Activated CD8-positive, alpha-beta T cell treated with anti-CD3 and anti-CD28 coated beads for 36 hours (primary cell): ENCODE measurements around the gene PARD3. TPM values are rescaled to one million over a fixed set of nuclear protein-coding genes. Genes with fewer than 3 reads are reported as not detected.

Experiments
- ATAC-seq: fragments of 200-7000 bp; cut with Tn5 transposase; one replicate; pipeline ENCODE4 v1.10.0; 2021; ENCODE audit warnings: mild to moderate bottlenecking, moderate library complexity
- CTCF ChIA-PET: fragments of 350-600 bp; sonication (Branson Sonifier 250); formaldehyde crosslinking; loops from one replicate; lab custom pipeline; 2021; ENCODE audit warnings: antibody characterized with exemption; lab: Charles Lee
- POLR2A ChIA-PET: fragments of 350-600 bp; sonication (Branson Sonifier 250); formaldehyde crosslinking; loops from one replicate; lab custom pipeline; 2021; ENCODE audit warnings: antibody characterized with exemption; lab: Charles Lee
- DNase-seq: peaks from one replicate; pipeline ENCODE4 v3.0.0-alpha.2; 2020
- H3K27ac Mint-ChIP-seq: one replicate; pipeline ENCODE4 v1.8.0; 2021; ENCODE audit warnings: mild to moderate bottlenecking, mixed read lengths
- H3K27me3 Mint-ChIP-seq: one replicate; pipeline ENCODE4 v1.8.0; 2021; ENCODE audit warnings: mixed read lengths
- H3K36me3 Mint-ChIP-seq: one replicate; pipeline ENCODE4 v1.8.0; 2021; ENCODE audit warnings: low read depth, mixed read lengths
- H3K4me1 Mint-ChIP-seq: one replicate; pipeline ENCODE4 v1.8.0; 2021; ENCODE audit warnings: low read depth, mixed read lengths
- H3K4me3 Mint-ChIP-seq: one replicate; pipeline ENCODE4 v1.8.0; 2021; ENCODE audit warnings: mild to moderate bottlenecking, moderate library complexity, mixed read lengths
- H3K9me3 Mint-ChIP-seq: one replicate; pipeline ENCODE4 v1.8.0; 2021; ENCODE audit warnings: mixed read lengths
- intact Hi-C: fragments of 100-400 bp; cut with micrococcal nuclease; formaldehyde crosslinking; loops from one replicate; pipeline ENCODE4 v1.10.0; 2022
- total RNA-seq, 2 experiments: library from RNA; stranded (reverse); gene quantifications; one replicate each; pipeline ENCODE4 v1.2.3, GENCODE V29; 2021
- TF ChIP-seq, protein P1 (sequence below): fragments of 200-600 bp; IDR thresholded peaks from one replicate; pipeline ENCODE4 v1.8.0; 2022; ENCODE audit warnings: antibody characterized with exemption, mild to moderate bottlenecking

PARD3 gene
- total RNA-seq, 2 experiments from 2014 or later: 1.6 to 2.0 TPM

- ChIA-PET CTCF (no interaction called here), POLR2A (no interaction called here)
- H3K9me3 Mint-ChIP-seq: no peaks in the 10 kb centered on the region
- DNase-seq (peak; percentile 33), ATAC-seq (peak; percentile 86)
- no peak overlapping the region for H3K4me3 Mint-ChIP-seq
- intact Hi-C loops: no loop called here
- no peaks in the 10 kb centered on the region for H3K36me3 Mint-ChIP-seq
- H3K27ac Mint-ChIP-seq: peak overlapping the region; percentile 15
- H3K27me3 Mint-ChIP-seq: no peaks in the 10 kb centered on the region
- TF ChIP-seq, protein P1, sequence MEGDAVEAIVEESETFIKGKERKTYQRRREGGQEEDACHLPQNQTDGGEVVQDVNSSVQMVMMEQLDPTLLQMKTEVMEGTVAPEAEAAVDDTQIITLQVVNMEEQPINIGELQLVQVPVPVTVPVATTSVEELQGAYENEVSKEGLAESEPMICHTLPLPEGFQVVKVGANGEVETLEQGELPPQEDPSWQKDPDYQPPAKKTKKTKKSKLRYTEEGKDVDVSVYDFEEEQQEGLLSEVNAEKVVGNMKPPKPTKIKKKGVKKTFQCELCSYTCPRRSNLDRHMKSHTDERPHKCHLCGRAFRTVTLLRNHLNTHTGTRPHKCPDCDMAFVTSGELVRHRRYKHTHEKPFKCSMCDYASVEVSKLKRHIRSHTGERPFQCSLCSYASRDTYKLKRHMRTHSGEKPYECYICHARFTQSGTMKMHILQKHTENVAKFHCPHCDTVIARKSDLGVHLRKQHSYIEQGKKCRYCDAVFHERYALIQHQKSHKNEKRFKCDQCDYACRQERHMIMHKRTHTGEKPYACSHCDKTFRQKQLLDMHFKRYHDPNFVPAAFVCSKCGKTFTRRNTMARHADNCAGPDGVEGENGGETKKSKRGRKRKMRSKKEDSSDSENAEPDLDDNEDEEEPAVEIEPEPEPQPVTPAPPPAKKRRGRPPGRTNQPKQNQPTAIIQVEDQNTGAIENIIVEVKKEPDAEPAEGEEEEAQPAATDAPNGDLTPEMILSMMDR: no peak
- peaks cover 20% of the 10 kb centered on the region for H3K4me1 Mint-ChIP-seq
Measured at GRCh38 chr10:34121781-34122622, 693.1 kb downstream of the PARD3 start.

GRCh38 chr10:34121125-34121753, 693.9 kb downstream of the PARD3 start:
- CTCF ChIA-PET: no interaction called here
- Mint-ChIP-seq H3K4me1 (peaks cover 20% of the 10 kb centered on the region), H3K27ac (peak overlapping the region; percentile 10), H3K27me3 (no peaks in the 10 kb centered on the region), H3K9me3 (no peaks in the 10 kb centered on the region), H3K4me3 (no peak overlapping the region), H3K36me3 (no peaks in the 10 kb centered on the region)
- TF ChIP-seq, protein P1: no peak
- ATAC-seq (no peak), DNase-seq (no peak)
- intact Hi-C loops: no loop called here
- POLR2A ChIA-PET: no interaction called here

GRCh38 chr10:34119456-34119855, 695.6 kb downstream of the PARD3 start:
- CTCF ChIA-PET: no interaction called here
- no peaks in the 10 kb centered on the region for H3K9me3 Mint-ChIP-seq

DNA sequence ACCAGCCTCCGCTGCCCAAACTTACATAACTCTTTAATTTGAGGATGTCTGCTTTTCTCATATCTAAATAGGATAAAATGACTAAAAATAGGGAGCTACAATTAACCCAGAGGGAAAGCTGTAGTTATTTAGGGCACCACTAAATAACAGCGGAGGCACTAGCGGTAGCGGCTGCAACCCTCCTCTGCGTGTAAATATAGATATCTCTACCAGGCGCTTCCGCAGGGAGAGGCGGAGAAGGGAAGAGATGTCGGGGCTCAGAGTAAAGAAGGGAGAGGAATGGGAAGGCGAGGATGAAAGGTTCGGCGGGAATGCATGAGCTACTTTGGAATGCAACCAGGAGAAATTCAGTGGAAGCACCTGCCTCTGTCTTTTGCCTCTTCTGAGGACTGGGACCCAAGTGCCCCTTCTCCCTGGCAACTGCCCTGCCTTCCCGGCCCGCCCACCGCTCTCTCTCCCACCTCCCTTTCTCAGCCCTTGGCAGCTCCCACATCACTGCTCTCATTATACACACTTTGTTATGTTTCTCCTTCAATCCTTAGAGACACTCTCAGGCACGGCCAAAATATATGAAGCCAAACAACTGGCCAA, 698.3 kb downstream of the PARD3 start:
- Mint-ChIP-seq H3K36me3 (no peaks in the 10 kb centered on the region), H3K27ac (no peak overlapping the region), H3K27me3 (no peaks in the 10 kb centered on the region), H3K9me3 (no peaks in the 10 kb centered on the region), H3K4me3 (no peak overlapping the region), H3K4me1 (peaks cover 7% of the 10 kb centered on the region)
- CTCF ChIA-PET: no interaction called here
- DNase-seq (no peak), ATAC-seq (no peak)
- TF ChIP-seq, protein P1: no peak
- intact Hi-C loops: no loop called here
- POLR2A ChIA-PET: no interaction called here

More at GRCh38 chr10:34119456-34119855, 695.6 kb downstream of the PARD3 start:
- Mint-ChIP-seq H3K4me1 (peaks cover 20% of the 10 kb centered on the region), H3K4me3 (no peak overlapping the region), H3K27me3 (no peaks in the 10 kb centered on the region), H3K36me3 (no peaks in the 10 kb centered on the region), H3K27ac (no peak overlapping the region)
- POLR2A ChIA-PET: no interaction called here
- DNase-seq (no peak), ATAC-seq (no peak)
- intact Hi-C loops: no loop called here
- TF ChIP-seq, protein P1: no peak

- H3K27me3 Mint-ChIP-seq: no peaks in the 10 kb centered on the region
Measured at GRCh38 chr10:34116220-34116641, 698.9 kb downstream of the PARD3 start.

More at GRCh38 chr10:34116220-34116641, 698.9 kb downstream of the PARD3 start:
- intact Hi-C loops: no loop called here
- H3K27ac Mint-ChIP-seq: no peak overlapping the region
- TF ChIP-seq, protein P1: no peak
- POLR2A ChIA-PET: no interaction called here
- no peak overlapping the region for H3K4me3 Mint-ChIP-seq
- CTCF ChIA-PET: no interaction called here
- DNase-seq (no peak), ATAC-seq (no peak)
- H3K36me3 Mint-ChIP-seq: no peaks in the 10 kb centered on the region
- H3K9me3 Mint-ChIP-seq: no peaks in the 10 kb centered on the region
- peaks cover 2% of the 10 kb centered on the region for H3K4me1 Mint-ChIP-seq
